ENCODE measurements around the gene SIGLEC6. TPM values are rescaled to one million over a fixed set of nuclear protein-coding genes. Genes with fewer than 3 reads are reported as not detected.
A peak's percentile ranks its signal among the peaks of the same experiment; 100 is the strongest.

The SIGLEC6 gene
- total RNA-seq: 16.4 and 28.7 TPM in 2 replicates

- peaks cover 88% of the 10 kb centered on the region for H3K4me1 Mint-ChIP-seq
- ChIA-PET POLR2A (interaction anchor here (0.5 to 1.6 kb wide), 12 partner anchors 12 to 172 kb away, joined by 3 to 8 read pairs (median 4); partner anchors contain the start of gene SIGLEC10), CTCF (interaction anchor here (0.9 to 1.5 kb wide), 4 partner anchors 18 to 130 kb away, joined by 3 to 5 read pairs (median 4); no protein-coding TSS in a partner anchor)
- peak; percentile 97 for ATAC-seq (ENCODE audit: low read depth)
- H3K36me3 Mint-ChIP-seq (ENCODE audit: low read depth): peaks cover 10% of the 10 kb centered on the region
- peak within 1 kb of the TSS; percentile 83 for H3K4me3 Mint-ChIP-seq
- DNase-seq: peak; percentile 60
- no peaks in the 10 kb centered on the region for H3K27me3 Mint-ChIP-seq
- no peaks in the 10 kb centered on the region for H3K9me3 Mint-ChIP-seq
- TF ChIP-seq, protein P1, sequence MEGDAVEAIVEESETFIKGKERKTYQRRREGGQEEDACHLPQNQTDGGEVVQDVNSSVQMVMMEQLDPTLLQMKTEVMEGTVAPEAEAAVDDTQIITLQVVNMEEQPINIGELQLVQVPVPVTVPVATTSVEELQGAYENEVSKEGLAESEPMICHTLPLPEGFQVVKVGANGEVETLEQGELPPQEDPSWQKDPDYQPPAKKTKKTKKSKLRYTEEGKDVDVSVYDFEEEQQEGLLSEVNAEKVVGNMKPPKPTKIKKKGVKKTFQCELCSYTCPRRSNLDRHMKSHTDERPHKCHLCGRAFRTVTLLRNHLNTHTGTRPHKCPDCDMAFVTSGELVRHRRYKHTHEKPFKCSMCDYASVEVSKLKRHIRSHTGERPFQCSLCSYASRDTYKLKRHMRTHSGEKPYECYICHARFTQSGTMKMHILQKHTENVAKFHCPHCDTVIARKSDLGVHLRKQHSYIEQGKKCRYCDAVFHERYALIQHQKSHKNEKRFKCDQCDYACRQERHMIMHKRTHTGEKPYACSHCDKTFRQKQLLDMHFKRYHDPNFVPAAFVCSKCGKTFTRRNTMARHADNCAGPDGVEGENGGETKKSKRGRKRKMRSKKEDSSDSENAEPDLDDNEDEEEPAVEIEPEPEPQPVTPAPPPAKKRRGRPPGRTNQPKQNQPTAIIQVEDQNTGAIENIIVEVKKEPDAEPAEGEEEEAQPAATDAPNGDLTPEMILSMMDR (IDR thresholded peaks at IDR 0.05): no peak
- intact Hi-C loops (cut with micrococcal nuclease): loop anchor here (1.0 to 5.0 kb wide), 3 partner anchors 20 to 121 kb away; partner anchors contain the start of gene ZNF175
- H3K27ac Mint-ChIP-seq: peak within 1 kb of the TSS; percentile 83
Observed at GRCh38 chr19:51531349-51532315, at the start of gene SIGLEC6. Gene SIGLEC6 (minus strand): TSS chr19:51531670. CDS start chr19:51531648, 22 bp downstream.

GRCh38 chr19:51576850-51577249, 45.4 kb upstream of the SIGLEC6 start:
- intact Hi-C loops (cut with micrococcal nuclease): no loop called here
- Mint-ChIP-seq H3K36me3 (ENCODE audit: low read depth) (peaks cover 67% of the 10 kb centered on the region), H3K27me3 (no peaks in the 10 kb centered on the region), H3K9me3 (no peaks in the 10 kb centered on the region), H3K4me3 (no peak overlapping the region), H3K4me1 (peaks cover 29% of the 10 kb centered on the region), H3K27ac (no peak overlapping the region)
- POLR2A ChIA-PET: interaction anchor here (0.7 kb wide), 1 partner anchor 14 kb away, joined by 4 read pairs; no protein-coding TSS in a partner anchor
- CTCF ChIA-PET: interaction anchor here (1.7 kb wide), 1 partner anchor 62 kb away, joined by 5 read pairs; no protein-coding TSS in a partner anchor
- ATAC-seq (ENCODE audit: low read depth): no peak
- DNase-seq: no peak
- TF ChIP-seq, protein P1 (IDR thresholded peaks at IDR 0.05): no peak

- CTCF ChIA-PET: interaction anchor here (0.9 to 1.5 kb wide), 3 partner anchors 58 to 102 kb away, joined by 4 to 8 read pairs (median 4); no protein-coding TSS in a partner anchor
- intact Hi-C loops (cut with micrococcal nuclease): no loop called here
- Mint-ChIP-seq H3K9me3 (no peaks in the 10 kb centered on the region), H3K4me3 (no peak overlapping the region), H3K36me3 (ENCODE audit: low read depth) (peaks cover 47% of the 10 kb centered on the region), H3K27me3 (no peaks in the 10 kb centered on the region), H3K27ac (no peak overlapping the region), H3K4me1 (peaks cover 44% of the 10 kb centered on the region)
- TF ChIP-seq, protein P1 (IDR thresholded peaks at IDR 0.05): no peak
- no peak for DNase-seq
- ATAC-seq (ENCODE audit: low read depth): no peak
- POLR2A ChIA-PET: interaction anchor here (1.0 kb wide), 1 partner anchor 42 kb away, joined by 3 read pairs; the partner anchor contains the start of gene SIGLEC6
Observed at GRCh38 chr19:51573331-51573730, 41.9 kb upstream of the SIGLEC6 start.

- TF ChIP-seq, protein P1 (IDR thresholded peaks at IDR 0.05): no peak
- intact Hi-C loops (cut with micrococcal nuclease): no loop called here
- CTCF ChIA-PET: interaction anchor here (0.9 to 1.5 kb wide), 5 partner anchors 23 to 101 kb away, joined by 4 to 8 read pairs (median 4); no protein-coding TSS in a partner anchor
- Mint-ChIP-seq H3K9me3 (no peaks in the 10 kb centered on the region), H3K27ac (no peak overlapping the region), H3K36me3 (ENCODE audit: low read depth) (peaks cover 46% of the 10 kb centered on the region), H3K4me1 (peaks cover 44% of the 10 kb centered on the region), H3K4me3 (no peak overlapping the region), H3K27me3 (no peaks in the 10 kb centered on the region)
- DNase-seq (no peak), ATAC-seq (ENCODE audit: low read depth) (no peak)
- POLR2A ChIA-PET: interaction anchor here (1.0 to 1.2 kb wide), 3 partner anchors 30 to 41 kb away, joined by 3 to 6 read pairs (median 3); partner anchors contain the start of gene SIGLEC6
Observed at GRCh38 chr19:51572908-51573307, 41.4 kb upstream of the SIGLEC6 start.

All from activated B cell treated with CpG ODN at 0.5 μM for 24 hours (primary cell).